SU-DHL-6 (cell line): ENCODE data around the gene OR6J1.

Source experiments
- EZH2phosphoT487 ChIP-seq: fragments of 200-600 bp; sonication (generic), shearing (Covaris generic); conservative IDR thresholded peaks from 2 replicates; pipeline ENCODE4 v1.6.1; 2018; ENCODE audit warnings: mild to moderate bottlenecking, antibody characterized with exemption, low read length, moderate library complexity, mixed read lengths
- TF ChIP-seq, protein P1 (sequence below): fragments of 200-600 bp; sonication (generic); IDR thresholded peaks from one replicate; pipeline ENCODE4 v1.5.1; 2017; ENCODE audit warnings: antibody characterized with exemption, mild to moderate bottlenecking, low read length, moderate library complexity; ENCODE audit not compliant: insufficient read depth, poor library complexity, severe bottlenecking

DNA sequence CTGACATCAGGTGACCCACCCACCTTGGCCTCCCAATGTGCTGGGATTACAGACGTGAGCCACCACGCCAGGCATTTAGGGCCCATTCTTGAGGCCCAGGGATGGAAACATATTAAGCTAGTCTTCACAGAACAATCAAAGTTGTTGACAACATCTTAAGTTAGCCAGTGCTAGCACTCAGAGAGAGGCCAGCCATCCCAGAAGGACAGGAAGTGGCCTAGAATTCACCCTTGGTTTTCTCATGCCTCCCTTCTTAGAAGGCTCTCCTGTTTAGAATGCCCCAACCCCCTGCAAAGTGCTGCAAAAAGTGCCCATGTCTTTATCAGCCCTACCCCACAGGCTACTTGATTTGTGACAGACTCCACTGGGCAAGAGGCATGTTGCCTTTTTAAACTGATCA is 12.1 kb upstream of the OR6J1 start:
- TF ChIP-seq EZH2phosphoT487 = no peak
- TF ChIP-seq, protein P1, sequence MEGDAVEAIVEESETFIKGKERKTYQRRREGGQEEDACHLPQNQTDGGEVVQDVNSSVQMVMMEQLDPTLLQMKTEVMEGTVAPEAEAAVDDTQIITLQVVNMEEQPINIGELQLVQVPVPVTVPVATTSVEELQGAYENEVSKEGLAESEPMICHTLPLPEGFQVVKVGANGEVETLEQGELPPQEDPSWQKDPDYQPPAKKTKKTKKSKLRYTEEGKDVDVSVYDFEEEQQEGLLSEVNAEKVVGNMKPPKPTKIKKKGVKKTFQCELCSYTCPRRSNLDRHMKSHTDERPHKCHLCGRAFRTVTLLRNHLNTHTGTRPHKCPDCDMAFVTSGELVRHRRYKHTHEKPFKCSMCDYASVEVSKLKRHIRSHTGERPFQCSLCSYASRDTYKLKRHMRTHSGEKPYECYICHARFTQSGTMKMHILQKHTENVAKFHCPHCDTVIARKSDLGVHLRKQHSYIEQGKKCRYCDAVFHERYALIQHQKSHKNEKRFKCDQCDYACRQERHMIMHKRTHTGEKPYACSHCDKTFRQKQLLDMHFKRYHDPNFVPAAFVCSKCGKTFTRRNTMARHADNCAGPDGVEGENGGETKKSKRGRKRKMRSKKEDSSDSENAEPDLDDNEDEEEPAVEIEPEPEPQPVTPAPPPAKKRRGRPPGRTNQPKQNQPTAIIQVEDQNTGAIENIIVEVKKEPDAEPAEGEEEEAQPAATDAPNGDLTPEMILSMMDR = no peak
